SJCRH30 (cell line): ENCODE results near the gene EXOG. TPM values are rescaled to one million over a fixed set of nuclear protein-coding genes. Genes with fewer than 3 reads are reported as not detected.

Experiments used
- DNase-seq, 2 experiments: peaks; one replicate each; pipeline ENCODE4 v3.0.0-alpha.2; 2015 to 2020
- H3K27ac ChIP-seq: fragments of 250-450 bp; sonication (Bioruptor Pico); 2 replicates; pipeline ENCODE4 v1.5.1; 2020; ENCODE audit warnings: mild to moderate bottlenecking, moderate library complexity
- H3K27me3 ChIP-seq: fragments of 250-450 bp; sonication (Bioruptor Pico); 2 replicates; pipeline ENCODE4 v1.5.1; 2020; ENCODE audit warnings: mild to moderate bottlenecking, moderate library complexity
- H3K36me3 ChIP-seq: fragments of 250-450 bp; sonication (Bioruptor Pico); 2 replicates; pipeline ENCODE4 v1.5.1; 2020; ENCODE audit warnings: mild to moderate bottlenecking, moderate library complexity
- H3K4me1 ChIP-seq: fragments of 250-450 bp; sonication (Bioruptor Pico); 2 replicates; pipeline ENCODE4 v1.5.1; 2020; ENCODE audit warnings: mild to moderate bottlenecking, moderate library complexity
- H3K4me3 ChIP-seq: fragments of 250-450 bp; sonication (Bioruptor Pico); 2 replicates; pipeline ENCODE4 v1.5.1; 2020; ENCODE audit warnings: mild to moderate bottlenecking, moderate library complexity
- H3K9me3 ChIP-seq: fragments of 250-450 bp; sonication (Bioruptor Pico); replicated peaks from 2 replicates; pipeline ENCODE4 v1.5.1; 2020; ENCODE audit warnings: mild to moderate bottlenecking, moderate library complexity
- total RNA-seq: library from RNA; depleted of rRNA; stranded (reverse); fragments of >200 nt; shearing (Covaris generic); gene quantifications from 2 replicates; pipeline ENCODE4 v1.2.3, GENCODE V29; 2014

Gene EXOG
- total RNA-seq, 1 experiment from 2014 or later: 7.7 TPM

DNA sequence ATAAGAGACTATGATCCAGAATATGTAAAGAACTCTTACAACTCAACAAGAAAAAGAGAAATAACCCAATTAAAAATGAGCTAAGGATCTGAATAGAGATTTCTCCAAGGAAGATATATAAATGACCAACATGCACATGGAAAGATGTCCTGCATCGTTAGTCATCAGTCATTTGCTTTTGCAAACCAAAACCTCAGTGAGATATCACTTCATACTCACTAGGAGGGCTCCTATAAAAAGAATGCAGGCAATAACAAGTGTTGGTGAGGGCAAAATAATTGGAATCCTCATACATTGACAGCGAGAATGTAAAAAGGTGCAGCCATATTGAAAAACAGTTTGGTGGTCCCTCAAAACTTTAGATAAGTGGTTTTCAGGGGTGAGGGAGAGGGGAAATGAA is 56.9 kb downstream of the EXOG start:
- no peaks in the 10 kb centered on the region for H3K27me3 ChIP-seq
- H3K36me3 ChIP-seq: peaks cover 7% of the 10 kb centered on the region; the same call in 1 of the 2 replicates
- no peaks in the 10 kb centered on the region for H3K9me3 ChIP-seq
- no peak for DNase-seq
- H3K27ac ChIP-seq: no peak overlapping the region
- peaks cover 14% of the 10 kb centered on the region for H3K4me1 ChIP-seq
- H3K4me3 ChIP-seq: no peak overlapping the region

DNA sequence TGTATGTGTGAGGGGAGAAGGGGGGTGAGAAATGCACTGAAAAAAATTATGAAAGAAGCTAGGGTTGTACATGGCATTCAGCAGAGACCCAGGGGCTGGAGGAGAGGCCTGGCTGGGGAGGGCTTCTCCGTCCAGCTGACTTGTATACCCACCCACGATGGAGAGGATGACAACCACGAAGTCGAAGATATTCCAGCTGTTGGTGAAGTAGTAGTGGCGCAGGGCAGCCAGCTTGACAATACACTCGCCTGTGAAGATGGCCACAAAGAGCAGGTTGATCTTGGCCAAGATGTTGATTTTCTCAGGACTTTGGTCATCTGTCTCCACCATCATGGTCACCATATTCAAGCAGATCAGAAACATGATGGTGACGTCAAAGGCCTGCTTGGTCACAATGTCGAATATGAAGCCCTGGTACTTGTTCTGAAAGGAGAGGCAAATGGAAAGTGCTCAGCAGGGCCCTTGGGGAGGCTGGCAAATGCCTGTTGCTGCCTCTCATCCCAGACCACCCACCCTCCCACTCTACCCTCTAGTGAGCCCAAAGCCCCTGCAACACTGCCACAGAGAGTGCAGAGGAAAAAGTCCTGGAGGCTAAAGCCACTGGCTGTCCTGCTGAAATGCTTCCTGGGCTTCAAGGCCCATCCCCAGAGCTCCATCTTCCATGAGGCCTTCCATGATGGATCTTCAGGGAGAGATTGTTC is 58.1 kb downstream of the EXOG start:
- no peaks in the 10 kb centered on the region for H3K27me3 ChIP-seq
- H3K36me3 ChIP-seq: peaks cover 7% of the 10 kb centered on the region; the same call in 1 of the 2 replicates
- no peak for DNase-seq
- H3K4me1 ChIP-seq: peaks cover 4% of the 10 kb centered on the region
- no peak overlapping the region for H3K27ac ChIP-seq
- no peak overlapping the region for H3K4me3 ChIP-seq
- H3K9me3 ChIP-seq: no peaks in the 10 kb centered on the region

DNA sequence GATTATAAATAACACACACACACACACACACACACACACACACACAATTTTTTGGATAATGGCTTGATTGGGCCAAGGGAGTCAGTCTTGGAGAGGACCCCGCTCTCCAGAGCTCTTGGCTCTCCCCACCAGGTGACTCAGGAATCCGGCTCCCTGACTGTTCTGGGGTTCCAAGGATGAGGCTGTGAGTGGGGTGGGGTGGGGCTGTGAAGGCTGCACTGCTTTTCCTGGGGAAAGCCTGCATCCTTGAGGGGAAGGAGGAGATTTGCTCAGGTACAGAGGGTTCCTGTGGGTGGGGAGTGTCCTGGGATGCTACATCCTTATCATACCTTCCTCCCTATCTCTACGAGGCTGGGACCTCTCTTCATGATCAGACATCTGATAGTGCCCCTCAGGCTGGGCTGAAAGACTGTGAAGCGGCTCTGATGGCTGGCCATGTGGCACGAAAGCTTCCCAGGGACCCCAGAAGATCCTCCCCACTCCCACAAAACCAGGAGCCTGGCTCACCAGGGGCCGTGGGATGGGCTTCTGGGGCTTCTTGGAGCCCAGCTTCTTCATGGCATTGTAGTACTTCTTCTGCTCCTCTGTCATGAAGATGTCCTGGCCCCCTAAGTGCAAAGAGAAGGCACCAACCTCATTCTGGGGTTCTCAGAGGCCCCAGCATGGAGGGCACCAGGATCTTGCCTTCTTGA is 59.2 kb downstream of the EXOG start:
- Histone ChIP-seq H3K9me3 (no peaks in the 10 kb centered on the region), H3K4me1 (no peaks in the 10 kb centered on the region), H3K36me3 (peaks cover 7% of the 10 kb centered on the region; the same call in 1 of the 2 replicates), H3K4me3 (no peak overlapping the region), H3K27ac (no peak overlapping the region), H3K27me3 (no peaks in the 10 kb centered on the region)
- no peak for DNase-seq

DNA sequence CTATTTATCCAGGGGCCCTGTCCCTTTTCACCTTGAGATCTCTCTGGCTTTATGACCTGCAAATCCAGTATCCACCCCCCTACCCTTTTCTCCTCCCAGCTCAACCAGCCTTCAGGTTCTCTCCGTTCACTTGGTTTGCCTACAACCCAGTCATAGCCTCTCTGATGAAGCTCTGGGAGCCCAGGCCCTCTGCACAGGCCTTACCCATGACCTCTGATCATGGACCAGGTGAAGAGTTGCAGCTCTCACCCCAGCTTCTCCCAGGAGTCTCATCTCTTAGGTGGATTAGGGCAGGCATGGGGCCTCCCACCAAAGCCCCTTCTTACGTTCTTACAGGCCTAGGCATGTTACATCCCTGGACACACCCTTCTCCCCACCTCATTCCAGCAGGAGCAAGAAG is 59.8 kb downstream of the EXOG start:
- no peak overlapping the region for H3K27ac ChIP-seq
- no peak overlapping the region for H3K4me3 ChIP-seq
- DNase-seq: no peak
- no peaks in the 10 kb centered on the region for H3K4me1 ChIP-seq
- H3K36me3 ChIP-seq: peaks cover 4% of the 10 kb centered on the region; the same call in 1 of the 2 replicates
- H3K27me3 ChIP-seq: no peaks in the 10 kb centered on the region
- H3K9me3 ChIP-seq: no peaks in the 10 kb centered on the region

DNA sequence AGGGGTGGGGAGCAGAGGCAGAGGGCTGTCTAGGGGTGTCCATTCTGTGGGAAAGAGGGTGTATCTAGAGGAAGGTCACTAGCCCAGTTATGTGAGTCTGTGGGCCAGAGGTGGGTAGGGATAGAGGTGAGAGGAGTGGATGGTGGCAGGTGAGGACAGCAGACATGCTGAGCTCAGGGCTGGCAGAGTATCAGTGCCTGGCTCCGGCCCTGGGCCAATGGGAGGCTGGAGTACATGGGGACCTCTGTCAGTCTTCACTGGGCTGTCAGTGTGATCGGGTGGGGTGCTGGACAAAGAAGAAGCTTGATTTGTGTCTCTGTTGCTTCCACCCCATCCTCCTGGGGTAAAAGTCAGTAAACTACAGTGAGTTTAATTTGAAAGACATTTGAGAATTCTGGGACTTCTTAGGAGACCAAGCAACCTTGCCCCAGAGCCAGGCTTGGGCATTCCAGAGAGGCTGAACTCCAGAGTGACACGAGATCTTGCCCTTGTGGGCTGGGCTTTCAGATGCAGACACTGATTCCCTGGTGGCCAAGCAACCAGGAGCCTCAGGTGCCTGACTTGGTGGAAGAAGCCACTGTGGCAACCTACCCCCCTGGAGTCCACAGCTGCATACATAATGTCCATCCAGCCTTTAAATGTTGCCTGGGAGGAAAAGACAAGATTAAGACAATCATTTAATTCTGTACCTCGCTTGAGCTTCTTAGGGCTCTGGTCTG is 60.7 kb downstream of the EXOG start:
- Histone ChIP-seq H3K4me3 (no peak overlapping the region), H3K27ac (no peak overlapping the region), H3K9me3 (no peaks in the 10 kb centered on the region), H3K4me1 (no peaks in the 10 kb centered on the region), H3K36me3 (peaks cover 4% of the 10 kb centered on the region; the same call in 1 of the 2 replicates), H3K27me3 (no peaks in the 10 kb centered on the region)
- no peak for DNase-seq

DNA sequence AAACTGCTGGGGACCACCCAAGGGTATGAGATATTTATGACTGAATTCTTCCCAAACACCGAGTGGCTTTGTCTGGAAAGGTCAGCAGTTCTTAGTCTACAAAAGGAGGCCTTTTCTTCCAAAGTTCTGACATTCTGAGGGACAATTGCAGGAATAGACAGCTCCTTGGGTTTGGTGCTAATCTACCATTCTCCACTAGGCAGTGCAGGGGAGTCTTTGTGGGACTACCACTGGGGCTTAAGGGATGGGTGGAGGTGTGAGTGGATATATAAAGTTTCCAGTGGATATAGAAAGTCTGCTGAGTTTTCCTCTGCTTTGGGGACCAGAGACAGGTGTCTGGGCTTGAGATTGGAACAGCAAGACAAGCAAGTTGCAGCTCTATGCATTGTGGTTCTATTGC is 62.7 kb downstream of the EXOG start:
- no peak for DNase-seq
- Histone ChIP-seq H3K4me3 (no peak overlapping the region), H3K27ac (no peak overlapping the region), H3K36me3 (peaks cover 4% of the 10 kb centered on the region; the same call in 1 of the 2 replicates), H3K27me3 (no peaks in the 10 kb centered on the region), H3K4me1 (no peaks in the 10 kb centered on the region), H3K9me3 (no peaks in the 10 kb centered on the region)

DNA sequence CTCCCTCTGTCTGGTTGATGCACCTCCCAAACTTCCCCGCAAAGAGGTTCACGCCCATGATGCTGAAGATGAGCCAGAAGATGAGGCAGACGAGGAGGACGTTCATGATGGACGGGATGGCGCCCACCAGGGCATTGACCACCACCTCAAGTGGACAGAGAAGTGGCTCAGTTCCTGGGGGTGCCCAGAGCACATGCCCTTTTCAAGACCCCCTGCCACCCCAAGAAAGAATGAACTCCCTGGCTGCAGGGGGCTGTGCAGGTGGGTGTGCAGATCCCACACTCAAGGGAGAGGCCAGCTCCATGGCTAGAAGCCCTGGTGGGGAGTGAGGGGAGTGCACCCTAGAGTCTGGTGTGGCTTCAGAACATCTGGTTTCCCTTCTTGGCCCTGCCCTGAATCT is 64.1 kb downstream of the EXOG start:
- no peaks in the 10 kb centered on the region for H3K27me3 ChIP-seq
- H3K36me3 ChIP-seq: peaks cover 4% of the 10 kb centered on the region; the same call in 1 of the 2 replicates
- DNase-seq: no peak
- no peak overlapping the region for H3K27ac ChIP-seq
- H3K9me3 ChIP-seq: no peaks in the 10 kb centered on the region
- H3K4me3 ChIP-seq: no peak overlapping the region
- H3K4me1 ChIP-seq: no peaks in the 10 kb centered on the region

DNA sequence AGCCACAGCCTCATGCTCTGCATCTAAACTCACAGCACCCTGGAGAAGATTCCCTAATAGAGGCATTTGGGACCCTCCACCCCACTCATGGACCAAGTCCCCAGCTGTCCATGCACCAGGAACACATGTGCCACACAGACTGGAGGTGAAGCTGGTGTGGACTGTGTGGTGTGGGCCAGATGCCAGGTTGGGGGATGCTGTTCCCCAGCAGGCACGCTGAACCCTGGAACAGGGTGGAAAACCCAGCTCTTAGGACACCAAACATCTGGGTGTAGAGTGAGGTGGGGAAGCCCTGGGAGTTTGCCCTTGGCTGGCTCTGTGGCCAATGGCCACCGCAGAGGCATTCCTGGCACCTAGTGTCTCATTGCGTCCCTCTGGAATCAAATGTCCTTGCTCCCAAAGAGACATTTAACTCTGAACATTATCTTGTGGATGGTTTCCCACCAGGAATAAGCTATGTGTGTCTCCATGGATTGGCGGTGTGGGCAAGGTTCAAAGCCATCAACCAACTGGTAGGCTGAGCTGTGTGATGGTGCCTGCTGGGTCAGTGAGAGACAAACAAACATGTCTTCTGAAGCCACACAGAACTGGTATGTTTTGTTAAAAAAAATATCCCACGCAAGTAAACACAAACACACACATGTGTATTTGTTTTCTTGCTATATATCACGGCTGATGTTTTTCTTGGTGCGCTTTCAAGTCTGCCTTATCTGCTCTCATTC is 65.0 kb downstream of the EXOG start:
- DNase-seq: no peak
- no peaks in the 10 kb centered on the region for H3K4me1 ChIP-seq
- H3K27me3 ChIP-seq: no peaks in the 10 kb centered on the region
- H3K4me3 ChIP-seq: no peak overlapping the region
- peaks cover 4% of the 10 kb centered on the region; the same call in 1 of the 2 replicates for H3K36me3 ChIP-seq
- no peaks in the 10 kb centered on the region for H3K9me3 ChIP-seq
- no peak overlapping the region for H3K27ac ChIP-seq

DNA sequence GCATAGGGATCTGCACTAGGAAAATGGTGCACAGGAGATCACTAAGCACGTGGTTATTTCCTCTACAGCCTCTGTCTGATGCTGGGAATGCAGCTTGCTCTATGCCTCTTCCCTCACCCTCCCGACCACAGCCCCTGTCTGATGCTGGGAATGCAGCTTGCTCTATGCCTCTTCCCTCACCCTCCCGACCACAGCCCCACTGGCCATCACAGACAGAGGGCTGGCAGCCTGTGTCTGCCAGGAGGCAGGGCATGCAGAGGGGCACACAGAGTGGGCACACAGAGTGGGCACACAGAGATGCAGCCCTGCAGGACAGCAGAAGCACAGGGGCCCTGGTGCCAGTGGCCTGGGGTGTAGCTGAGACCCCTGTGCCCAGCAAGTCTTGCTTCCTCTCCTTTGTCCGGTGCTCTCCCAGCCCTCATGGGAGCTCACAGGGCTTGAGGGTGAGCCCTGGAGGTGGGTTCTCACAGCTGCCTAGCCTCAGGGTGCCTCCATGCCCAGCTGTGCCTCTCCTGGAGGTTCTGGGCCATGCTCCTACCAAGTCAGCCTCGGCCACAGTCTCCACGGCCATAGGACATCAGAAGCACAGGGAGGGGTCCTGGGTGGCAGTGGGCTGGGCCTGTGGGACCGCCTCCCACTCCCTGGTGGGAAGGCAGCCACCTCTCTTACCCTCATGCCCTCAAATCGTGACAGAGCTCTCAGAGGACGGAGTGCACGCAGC is 65.8 kb downstream of the EXOG start:
- Histone ChIP-seq H3K27me3 (no peaks in the 10 kb centered on the region), H3K4me3 (no peak overlapping the region), H3K36me3 (peaks cover 4% of the 10 kb centered on the region; the same call in 1 of the 2 replicates), H3K27ac (no peak overlapping the region), H3K9me3 (no peaks in the 10 kb centered on the region), H3K4me1 (no peaks in the 10 kb centered on the region)
- no peak for DNase-seq

DNA sequence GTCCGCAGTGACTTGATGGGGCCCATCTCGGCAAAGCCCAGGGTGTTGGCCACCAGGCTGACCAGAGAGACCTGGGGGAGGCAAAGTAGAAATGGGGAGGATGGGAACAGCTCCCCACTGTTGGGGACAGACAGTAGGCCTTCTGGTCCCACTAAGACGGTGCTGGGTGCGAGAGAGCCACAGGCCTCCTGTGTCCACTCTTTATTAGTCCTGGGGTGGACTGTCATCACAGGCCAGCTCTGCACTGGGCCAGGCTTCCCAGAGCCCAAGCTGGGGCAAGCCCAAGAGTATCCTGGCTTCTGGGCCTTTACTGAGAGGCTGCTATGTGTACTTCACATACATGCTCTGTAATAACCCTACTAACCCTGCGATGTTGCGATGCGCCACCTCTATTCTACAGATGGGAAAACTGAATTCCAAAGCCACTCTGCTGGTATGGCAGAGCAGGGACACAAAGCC is 66.4 kb downstream of the EXOG start:
- Histone ChIP-seq H3K27me3 (no peaks in the 10 kb centered on the region), H3K4me1 (no peaks in the 10 kb centered on the region), H3K9me3 (no peaks in the 10 kb centered on the region), H3K36me3 (peaks cover 4% of the 10 kb centered on the region; the same call in 1 of the 2 replicates), H3K27ac (no peak overlapping the region), H3K4me3 (no peak overlapping the region)
- no peak for DNase-seq

DNA sequence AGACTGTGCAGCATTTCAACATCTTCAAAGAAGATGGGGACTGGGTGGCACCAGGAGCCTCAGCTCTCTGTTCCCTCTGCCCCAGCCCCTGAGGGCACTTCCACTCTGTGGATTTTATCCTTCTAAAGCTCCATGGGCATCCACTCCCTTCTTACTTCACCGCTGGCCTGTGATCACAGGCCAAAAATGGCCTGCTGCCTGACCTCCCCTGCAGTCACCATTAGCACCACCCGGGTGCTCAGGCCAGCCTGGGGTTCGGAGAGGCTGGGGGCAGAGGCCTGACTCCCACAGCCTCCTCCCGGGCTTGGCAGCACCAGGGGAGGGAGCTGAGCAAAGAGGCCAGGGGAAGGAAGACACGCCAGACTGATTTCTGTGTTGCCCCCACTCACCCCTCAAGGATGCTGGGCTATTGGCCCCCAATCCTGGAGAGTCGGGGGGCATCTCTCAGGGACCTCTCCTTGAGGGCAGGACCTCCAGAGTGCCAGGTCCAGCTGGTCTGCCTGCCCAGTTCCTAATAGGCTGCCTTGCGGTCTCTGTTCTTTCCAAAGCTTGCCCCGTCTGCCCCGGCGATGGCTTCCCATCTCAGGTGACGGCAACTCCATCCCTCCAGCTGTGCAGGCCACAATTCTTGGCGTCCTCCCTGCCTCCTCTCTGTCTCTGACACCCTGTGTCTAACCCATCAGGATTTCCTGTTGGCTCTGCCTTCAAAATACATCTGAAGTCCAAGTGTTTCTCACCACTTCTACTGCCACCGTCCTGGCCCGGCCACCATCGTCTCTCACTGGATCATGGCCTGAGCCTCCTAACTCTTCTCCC is 67.1 kb downstream of the EXOG start:
- no peak for DNase-seq
- H3K4me1 ChIP-seq: no peaks in the 10 kb centered on the region
- H3K27ac ChIP-seq: no peak overlapping the region
- no peaks in the 10 kb centered on the region for H3K36me3 ChIP-seq
- no peaks in the 10 kb centered on the region for H3K9me3 ChIP-seq
- no peak overlapping the region for H3K4me3 ChIP-seq
- H3K27me3 ChIP-seq: no peaks in the 10 kb centered on the region

DNA sequence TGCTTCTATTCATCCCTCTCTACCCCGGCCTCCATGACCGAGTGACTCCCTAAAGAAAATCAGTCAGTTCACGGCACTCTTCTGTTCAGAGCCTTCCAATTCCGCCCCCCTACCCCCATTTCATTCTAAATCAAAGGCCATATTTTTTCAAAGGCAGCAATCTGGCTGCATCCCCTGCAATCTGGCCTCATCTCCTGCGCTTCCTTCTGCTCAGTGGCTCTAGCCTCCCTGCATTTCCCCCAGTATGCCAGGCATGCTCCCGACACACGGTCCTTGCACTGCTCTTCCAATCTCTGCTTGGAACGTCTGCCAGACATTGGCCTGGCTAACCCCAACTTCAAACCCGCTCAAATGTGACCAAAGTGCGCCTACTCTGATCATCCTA is 67.7 kb downstream of the EXOG start:
- Histone ChIP-seq H3K36me3 (no peaks in the 10 kb centered on the region), H3K27me3 (no peaks in the 10 kb centered on the region), H3K4me3 (no peak overlapping the region), H3K4me1 (no peaks in the 10 kb centered on the region), H3K27ac (no peak overlapping the region), H3K9me3 (no peaks in the 10 kb centered on the region)
- DNase-seq: no peak

DNA sequence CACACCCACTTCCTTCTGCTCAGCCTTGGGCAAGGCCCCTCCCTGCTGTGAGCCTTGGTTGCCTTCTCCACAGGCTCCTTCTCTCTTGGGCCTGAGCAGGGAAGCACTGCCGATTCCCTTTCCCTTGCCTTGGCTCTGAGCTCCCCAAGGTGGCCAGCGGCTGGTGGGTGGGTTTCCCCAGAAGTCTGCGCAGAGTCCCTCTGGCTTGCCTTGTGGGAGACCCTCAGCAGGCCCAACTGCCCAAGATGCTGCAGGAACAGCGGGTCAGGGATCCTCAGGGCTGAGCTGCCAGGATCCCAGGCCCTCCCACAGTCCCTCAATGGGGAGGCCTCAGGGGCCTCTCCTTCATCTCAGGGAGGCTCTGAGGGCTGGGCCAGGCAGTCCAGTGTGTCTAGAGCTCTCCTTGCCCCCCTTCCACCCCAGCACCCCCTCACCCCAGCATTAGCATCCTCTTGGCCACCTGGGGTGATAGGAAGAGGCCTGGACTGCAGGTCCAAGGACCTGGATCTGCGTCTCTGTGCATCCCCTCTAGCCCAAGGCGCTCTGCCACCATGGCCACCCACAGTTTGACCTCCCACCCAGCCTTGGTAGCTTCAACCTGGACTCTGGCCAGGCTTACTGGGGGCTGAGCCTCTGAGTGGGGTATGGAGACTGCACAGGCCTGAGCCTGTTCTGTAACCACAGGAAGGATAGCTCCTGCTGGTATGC is 68.6 kb downstream of the EXOG start:
- Histone ChIP-seq H3K4me1 (no peaks in the 10 kb centered on the region), H3K27me3 (no peaks in the 10 kb centered on the region), H3K9me3 (no peaks in the 10 kb centered on the region), H3K4me3 (no peak overlapping the region), H3K27ac (no peak overlapping the region), H3K36me3 (no peaks in the 10 kb centered on the region)
- no peak for DNase-seq
